Stimulated activated naive CD8-positive, alpha-beta T cell treated with anti-CD3 and anti-CD28 coated beads, Interleukin-15, amount 100 ng/mL, for 72 hours (primary cell): ENCODE data around the gene ATP2B3.

Experiments
- ATAC-seq: fragments of 150-1000 bp; cut with Tn5 transposase; 2 replicates; pipeline ENCODE4 v1.10.0; 2021; ENCODE audit warnings: mild to moderate bottlenecking, moderate library complexity
- DNase-seq, 2 donors: peaks; one replicate each; pipeline ENCODE4 v3.0.0; 2021 to 2022
- H3K27ac Mint-ChIP-seq, 2 donors: one replicate each; pipeline ENCODE4 v1.8.0; 2022; ENCODE audit warnings: mild to moderate bottlenecking in 2 of 2, mixed read lengths in 2 of 2, moderate library complexity in 2 of 2
- H3K27me3 Mint-ChIP-seq: one replicate; pipeline ENCODE4 v1.8.0; 2022; ENCODE audit warnings: mixed read lengths
- H3K4me1 Mint-ChIP-seq: one replicate; pipeline ENCODE4 v1.8.0; 2022; ENCODE audit warnings: mild to moderate bottlenecking, mixed read lengths
- H3K4me3 Mint-ChIP-seq, 2 donors: one replicate each; pipeline ENCODE4 v1.8.0; 2022; ENCODE audit warnings: mild to moderate bottlenecking in 2 of 2, mixed read lengths in 2 of 2, moderate library complexity in 1 of 2
- H3K9me3 Mint-ChIP-seq, 2 donors: one replicate each; pipeline ENCODE4 v1.8.0; 2022; ENCODE audit warnings: mixed read lengths in 2 of 2

The ATP2B3 gene

DNA sequence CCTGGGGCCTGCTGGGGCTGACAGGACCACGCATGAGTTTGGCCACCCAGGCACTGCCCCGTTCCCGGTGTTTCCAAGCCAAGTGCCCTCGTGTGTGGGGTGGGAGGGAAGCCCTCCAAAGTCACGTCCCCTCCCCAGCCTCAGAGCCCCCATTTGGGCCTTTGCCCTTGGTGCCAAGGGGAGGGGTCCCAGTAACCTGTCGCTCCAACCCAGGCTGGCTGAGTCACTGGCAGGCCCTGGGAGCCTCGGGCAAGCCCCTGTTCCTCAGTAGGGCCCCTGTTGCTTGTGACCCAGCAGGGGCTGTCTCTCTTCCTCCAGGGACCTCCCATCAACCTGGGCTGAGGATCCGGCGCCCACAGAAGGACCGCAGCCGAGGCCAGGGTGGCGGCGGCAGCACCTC lies 36.4 kb upstream of the ATP2B3 start:
- Mint-ChIP-seq H3K27me3 (no peaks in the 10 kb centered on the region), H3K4me3 (no peak overlapping the region), H3K9me3 (no peaks in the 10 kb centered on the region), H3K4me1 (peaks cover 2% of the 10 kb centered on the region), H3K27ac (no peak overlapping the region)
- no peak for ATAC-seq
- no peak for DNase-seq

GRCh38 chrX:153482376-153483015 lies 34.9 kb upstream of the ATP2B3 start:
- Mint-ChIP-seq H3K9me3 (no peaks in the 10 kb centered on the region), H3K27ac (no peak overlapping the region), H3K4me1 (no peaks in the 10 kb centered on the region), H3K4me3 (no peak overlapping the region), H3K27me3 (no peaks in the 10 kb centered on the region)
- no peak for DNase-seq
- no peak for ATAC-seq

GRCh38 chrX:153485396-153486080 lies 31.9 kb upstream of the ATP2B3 start:
- DNase-seq (no peak), ATAC-seq (no peak)
- no peaks in the 10 kb centered on the region for H3K9me3 Mint-ChIP-seq
- no peak overlapping the region for H3K4me3 Mint-ChIP-seq
- no peak overlapping the region for H3K27ac Mint-ChIP-seq
- H3K4me1 Mint-ChIP-seq: no peaks in the 10 kb centered on the region
- no peaks in the 10 kb centered on the region for H3K27me3 Mint-ChIP-seq

DNA sequence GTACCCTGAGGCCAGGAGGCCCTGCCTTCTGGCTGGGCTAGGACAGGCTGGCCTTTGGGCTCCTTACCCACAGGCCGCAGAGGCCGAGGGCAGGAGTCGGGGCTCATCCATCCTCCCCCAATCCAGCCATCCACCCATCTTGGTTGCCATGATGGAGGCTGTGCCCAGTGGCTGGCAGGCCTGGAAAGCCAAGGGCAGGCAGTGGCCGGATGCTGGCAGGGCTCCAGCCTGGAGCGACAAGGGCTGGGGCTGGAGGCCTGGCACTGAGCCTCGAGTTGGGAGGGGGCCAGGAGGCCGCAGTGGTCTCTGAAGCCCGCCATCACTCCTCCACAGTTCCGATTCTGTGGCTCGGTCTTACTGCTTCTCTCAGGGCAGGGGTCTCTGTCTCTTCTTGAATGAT lies 31.3 kb upstream of the ATP2B3 start:
- ATAC-seq: no peak
- Mint-ChIP-seq H3K4me1 (no peaks in the 10 kb centered on the region), H3K4me3 (no peak overlapping the region), H3K27me3 (no peaks in the 10 kb centered on the region), H3K9me3 (no peaks in the 10 kb centered on the region), H3K27ac (no peak overlapping the region)
- no peak for DNase-seq

GRCh38 chrX:153487590-153488071 lies 29.8 kb upstream of the ATP2B3 start:
- no peak overlapping the region for H3K27ac Mint-ChIP-seq
- DNase-seq: no peak
- H3K4me3 Mint-ChIP-seq: no peak overlapping the region

DNA sequence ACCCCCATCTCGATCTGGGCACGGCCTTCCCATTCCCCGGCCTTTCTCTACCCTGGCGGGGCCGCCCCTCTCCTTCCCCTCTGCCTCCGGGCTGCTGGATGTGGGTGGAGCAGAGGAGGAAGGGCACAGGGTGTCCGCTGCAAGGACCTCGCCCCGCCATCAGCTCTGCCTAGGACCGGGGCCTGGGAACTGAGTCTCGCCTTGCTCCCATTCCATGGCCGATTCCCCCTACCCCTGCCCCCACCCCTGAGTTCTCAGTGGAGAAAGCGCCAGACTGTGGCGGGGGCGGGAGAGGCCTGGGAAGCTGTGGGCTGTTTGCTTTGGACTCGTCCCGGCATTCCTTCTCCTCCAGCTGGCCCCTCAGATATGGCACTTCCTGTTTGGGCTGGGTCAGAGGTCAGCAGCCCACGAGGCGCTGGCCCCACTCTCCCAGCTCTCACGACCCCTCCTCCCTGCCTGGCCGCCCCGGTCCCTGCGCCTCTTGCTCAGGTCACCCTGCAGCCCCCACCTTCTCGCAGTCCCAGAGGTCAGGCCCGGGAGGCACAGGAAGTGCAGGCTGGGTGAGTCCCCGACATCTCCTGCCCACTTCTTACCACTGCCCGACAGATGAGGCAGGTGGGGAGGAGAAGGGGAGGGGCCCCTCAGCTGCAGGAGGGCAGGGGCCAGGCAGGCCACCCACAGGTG lies 29.1 kb upstream of the ATP2B3 start:
- no peak overlapping the region for H3K4me3 Mint-ChIP-seq
- ATAC-seq (no peak), DNase-seq (no peak)
- H3K27ac Mint-ChIP-seq: no peak overlapping the region
- H3K27me3 Mint-ChIP-seq: peaks cover under 1% of the 10 kb centered on the region
- H3K4me1 Mint-ChIP-seq: no peaks in the 10 kb centered on the region
- H3K9me3 Mint-ChIP-seq: no peaks in the 10 kb centered on the region

More at GRCh38 chrX:153487590-153488071, 29.8 kb upstream of the ATP2B3 start:
- no peak for ATAC-seq
- H3K4me1 Mint-ChIP-seq: no peaks in the 10 kb centered on the region
- H3K27me3 Mint-ChIP-seq: no peaks in the 10 kb centered on the region
- H3K9me3 Mint-ChIP-seq: no peaks in the 10 kb centered on the region

GRCh38 chrX:153490217-153490930 lies 27.1 kb upstream of the ATP2B3 start:
- DNase-seq (no peak), ATAC-seq (no peak)
- peaks cover 6% of the 10 kb centered on the region for H3K4me1 Mint-ChIP-seq
- H3K4me3 Mint-ChIP-seq: no peak overlapping the region
- no peaks in the 10 kb centered on the region for H3K9me3 Mint-ChIP-seq
- H3K27me3 Mint-ChIP-seq: peaks cover 16% of the 10 kb centered on the region
- no peak overlapping the region for H3K27ac Mint-ChIP-seq

GRCh38 chrX:153491351-153491914 lies 26.0 kb upstream of the ATP2B3 start:
- no peak for ATAC-seq
- H3K27ac Mint-ChIP-seq: no peak overlapping the region
- peaks cover 26% of the 10 kb centered on the region for H3K27me3 Mint-ChIP-seq

GRCh38 chrX:153491918-153492317 lies 25.5 kb upstream of the ATP2B3 start:
- Mint-ChIP-seq H3K27me3 (peaks cover 26% of the 10 kb centered on the region), H3K4me1 (peaks cover 8% of the 10 kb centered on the region), H3K27ac (no peak overlapping the region), H3K4me3 (no peak overlapping the region), H3K9me3 (no peaks in the 10 kb centered on the region)
- no peak for DNase-seq
- no peak for ATAC-seq

More at GRCh38 chrX:153491351-153491914, 26.0 kb upstream of the ATP2B3 start:
- Mint-ChIP-seq H3K4me1 (peaks cover 8% of the 10 kb centered on the region), H3K9me3 (no peaks in the 10 kb centered on the region), H3K4me3 (no peak overlapping the region)
- no peak for DNase-seq

DNA sequence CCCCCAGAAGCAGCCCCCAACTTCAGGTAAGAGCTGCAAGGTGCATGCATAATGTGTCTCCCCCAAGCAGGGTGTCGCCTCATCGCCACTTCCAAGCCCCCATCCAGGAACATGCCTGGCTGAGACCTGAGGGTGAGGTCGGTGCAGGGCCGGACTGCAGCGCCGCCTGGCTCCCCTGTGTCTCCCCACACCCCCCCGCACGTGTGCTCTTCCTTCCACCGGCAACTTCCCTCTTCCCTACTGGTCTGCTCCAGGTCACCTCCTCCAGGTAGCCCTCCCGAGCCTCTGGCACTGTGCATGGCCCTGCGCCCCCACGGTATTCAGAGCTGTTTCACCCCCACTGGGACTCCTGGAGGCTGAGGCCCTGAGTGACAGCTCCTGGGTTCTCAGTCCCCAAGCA lies 24.9 kb upstream of the ATP2B3 start:
- no peaks in the 10 kb centered on the region for H3K9me3 Mint-ChIP-seq
- H3K27me3 Mint-ChIP-seq: peaks cover 26% of the 10 kb centered on the region
- peaks cover 8% of the 10 kb centered on the region for H3K4me1 Mint-ChIP-seq
- no peak overlapping the region for H3K4me3 Mint-ChIP-seq
- no peak for DNase-seq
- no peak for ATAC-seq
- no peak overlapping the region for H3K27ac Mint-ChIP-seq

DNA sequence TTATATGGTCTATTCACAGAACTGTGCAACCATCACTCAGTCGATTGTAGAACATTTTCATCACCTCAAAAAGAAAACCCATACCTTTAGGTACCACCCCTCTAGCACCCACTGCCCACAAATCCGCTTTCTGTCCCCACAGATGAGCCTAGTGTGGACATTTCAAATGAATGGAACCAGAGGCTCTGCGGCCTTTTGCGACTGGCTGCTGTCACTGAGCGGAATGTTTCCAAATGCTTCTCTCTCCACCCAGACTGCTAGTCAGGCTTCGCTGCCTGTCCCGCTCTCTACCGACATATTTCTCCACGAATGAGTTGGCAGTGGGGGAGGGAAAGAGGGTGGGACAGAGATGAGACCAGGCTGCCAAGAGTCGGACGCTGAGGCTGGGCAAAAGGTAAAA lies 24.4 kb upstream of the ATP2B3 start:
- no peak for ATAC-seq
- Mint-ChIP-seq H3K9me3 (no peaks in the 10 kb centered on the region), H3K27me3 (peaks cover 26% of the 10 kb centered on the region), H3K4me1 (peaks cover 8% of the 10 kb centered on the region), H3K27ac (no peak overlapping the region), H3K4me3 (no peak overlapping the region)
- DNase-seq: no peak

DNA sequence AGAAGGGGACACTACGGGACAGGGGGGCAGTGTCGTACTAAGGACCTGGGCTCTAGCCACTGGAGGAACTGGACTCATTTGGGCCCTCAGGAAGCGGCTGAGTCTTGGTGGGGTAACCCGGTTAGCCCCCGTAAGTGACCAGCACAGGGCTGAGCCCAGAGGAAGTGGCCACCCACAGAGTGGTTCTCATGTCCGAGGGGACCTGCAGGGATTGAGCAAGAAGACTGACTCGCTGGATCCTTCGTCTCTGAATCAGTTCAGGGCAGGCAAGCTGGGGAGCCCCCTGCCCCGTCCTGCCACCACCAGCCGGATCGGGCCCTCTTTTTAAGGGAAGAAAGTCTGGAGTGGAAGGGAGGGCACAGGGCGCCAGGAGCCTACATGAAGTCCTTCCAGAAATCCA lies 23.4 kb upstream of the ATP2B3 start:
- Mint-ChIP-seq H3K4me1 (peaks cover 8% of the 10 kb centered on the region), H3K9me3 (no peaks in the 10 kb centered on the region), H3K27ac (no peak overlapping the region), H3K4me3 (no peak overlapping the region), H3K27me3 (peaks cover 26% of the 10 kb centered on the region)
- DNase-seq: no peak
- no peak for ATAC-seq

DNA sequence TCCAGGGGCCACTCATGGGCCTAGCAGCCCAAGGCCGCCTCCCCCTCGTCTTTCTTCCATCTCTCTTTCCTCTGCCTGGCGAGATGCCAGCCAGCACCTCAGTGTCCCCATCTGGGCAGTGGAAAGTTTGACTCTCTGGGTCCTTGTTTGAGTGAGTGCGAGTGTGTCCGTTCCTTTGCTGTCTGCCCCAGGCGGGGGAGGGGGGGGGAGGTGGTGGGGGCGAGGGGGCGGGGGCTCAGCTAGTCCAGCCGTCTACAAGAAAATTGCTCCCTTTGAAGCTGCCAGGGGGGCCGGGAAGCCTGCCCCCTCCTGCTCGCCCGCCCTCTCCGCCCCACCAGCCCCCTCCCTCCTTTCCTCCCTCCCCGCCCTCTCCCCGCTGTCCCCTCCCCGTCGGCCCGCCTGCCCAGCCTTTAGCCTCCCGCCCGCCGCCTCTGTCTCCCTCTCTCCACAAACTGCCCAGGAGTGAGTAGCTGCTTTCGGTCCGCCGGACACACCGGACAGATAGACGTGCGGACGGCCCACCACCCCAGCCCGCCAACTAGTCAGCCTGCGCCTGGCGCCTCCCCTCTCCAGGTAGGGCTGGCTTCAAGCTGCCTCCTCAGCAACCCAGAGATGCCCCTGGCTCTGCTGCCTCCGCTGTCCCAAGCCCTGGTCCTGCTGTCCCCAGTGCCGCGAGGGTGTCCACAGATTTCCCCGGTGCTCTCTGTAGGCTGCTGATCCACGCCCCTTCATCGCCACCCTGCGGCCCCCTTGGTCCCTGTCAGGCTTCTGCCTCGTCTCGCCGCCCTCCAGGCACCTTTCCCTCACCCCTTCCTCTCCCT lies 22.7 kb upstream of the ATP2B3 start, which contains the start of gene BGN:
TSS of gene BGN (plus strand) at position 440 of the 821 bp plus-strand sequence. CDS start 9,652 bp downstream, outside the sequence.
- Mint-ChIP-seq H3K27me3 (peaks cover 26% of the 10 kb centered on the region), H3K9me3 (no peaks in the 10 kb centered on the region), H3K27ac (no peak within 1 kb of the TSS), H3K4me3 (no peak within 1 kb of the TSS), H3K4me1 (peaks cover 8% of the 10 kb centered on the region)
- DNase-seq (peak in 1 of 2 donors; percentile 19), ATAC-seq (peak; percentile 51)

GRCh38 chrX:153495362-153495751 lies 22.1 kb upstream of the ATP2B3 start:
- H3K27me3 Mint-ChIP-seq: peaks cover 26% of the 10 kb centered on the region
- no peak overlapping the region for H3K4me3 Mint-ChIP-seq
- H3K9me3 Mint-ChIP-seq: no peaks in the 10 kb centered on the region
- H3K4me1 Mint-ChIP-seq: peaks cover 8% of the 10 kb centered on the region
- no peak for ATAC-seq
- H3K27ac Mint-ChIP-seq: no peak overlapping the region
- DNase-seq: no peak
